Body of pancreas (tissue), 4 donors: Measurements from ENCODE around the gene MRPS27.

Experiments
- POLR2A ChIP-seq, 3 donors: fragments of 450-650 bp; IDR thresholded peaks; one replicate each; pipeline ENCODE4 v1.6.1; 2016; ENCODE audit warnings: antibody characterized with exemption in 3 of 3, mild to moderate bottlenecking in 2 of 3
- TF ChIP-seq, protein P1 (sequence below), 7 experiments: fragments of 450-650 bp in 4 of 7; fragments of 200-600 bp in 3 of 7; sonication (generic) in 3 of 7; IDR thresholded peaks; one replicate each; pipeline ENCODE4 v1.5.1; 2016 to 2019; ENCODE audit warnings: antibody characterized with exemption in 7 of 7

DNA sequence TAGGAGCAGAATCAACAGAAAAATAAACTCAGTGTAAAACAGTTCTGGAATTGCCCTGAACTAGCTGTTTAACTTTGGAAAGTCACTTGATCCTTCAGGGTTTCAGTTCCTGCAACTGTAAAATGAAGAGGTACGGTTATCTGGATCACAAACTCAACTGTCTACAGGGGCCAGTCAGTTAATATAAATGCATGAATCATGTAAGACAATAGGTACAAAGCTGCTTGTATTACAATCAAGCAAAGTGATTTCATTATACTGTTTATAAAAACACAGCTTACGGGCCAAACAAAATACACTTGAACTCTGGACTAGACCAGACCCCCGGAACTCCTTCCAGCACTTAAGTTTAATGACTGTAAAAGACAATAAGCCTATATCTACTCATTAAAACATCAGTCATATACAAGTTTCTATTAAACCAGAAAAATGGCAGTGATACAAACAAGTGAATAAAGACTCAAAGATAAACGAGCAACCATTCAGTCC is 73.0 kb downstream of the MRPS27 start:
- TF ChIP-seq, protein P1, sequence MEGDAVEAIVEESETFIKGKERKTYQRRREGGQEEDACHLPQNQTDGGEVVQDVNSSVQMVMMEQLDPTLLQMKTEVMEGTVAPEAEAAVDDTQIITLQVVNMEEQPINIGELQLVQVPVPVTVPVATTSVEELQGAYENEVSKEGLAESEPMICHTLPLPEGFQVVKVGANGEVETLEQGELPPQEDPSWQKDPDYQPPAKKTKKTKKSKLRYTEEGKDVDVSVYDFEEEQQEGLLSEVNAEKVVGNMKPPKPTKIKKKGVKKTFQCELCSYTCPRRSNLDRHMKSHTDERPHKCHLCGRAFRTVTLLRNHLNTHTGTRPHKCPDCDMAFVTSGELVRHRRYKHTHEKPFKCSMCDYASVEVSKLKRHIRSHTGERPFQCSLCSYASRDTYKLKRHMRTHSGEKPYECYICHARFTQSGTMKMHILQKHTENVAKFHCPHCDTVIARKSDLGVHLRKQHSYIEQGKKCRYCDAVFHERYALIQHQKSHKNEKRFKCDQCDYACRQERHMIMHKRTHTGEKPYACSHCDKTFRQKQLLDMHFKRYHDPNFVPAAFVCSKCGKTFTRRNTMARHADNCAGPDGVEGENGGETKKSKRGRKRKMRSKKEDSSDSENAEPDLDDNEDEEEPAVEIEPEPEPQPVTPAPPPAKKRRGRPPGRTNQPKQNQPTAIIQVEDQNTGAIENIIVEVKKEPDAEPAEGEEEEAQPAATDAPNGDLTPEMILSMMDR (IDR thresholded peaks at IDR 0.05): no peak
- no peak for TF ChIP-seq POLR2A (IDR thresholded peaks at IDR 0.05)
